ENCODE results near the gene SUMF2. TPM values are rescaled to one million over a fixed set of nuclear protein-coding genes. Genes with fewer than 3 reads are reported as not detected.
"Not testable (repeated sequence)": the region's sequence is repeated elsewhere in the genome, so short reads cannot be mapped to it uniquely, and the experiment has no call there.

SUMF2 gene
- total RNA-seq, 3 donors from 2014 or later (not counting 1 experiment from before 2014, with no cell fraction given), result 130 to 147 (median 136) TPM

DNA sequence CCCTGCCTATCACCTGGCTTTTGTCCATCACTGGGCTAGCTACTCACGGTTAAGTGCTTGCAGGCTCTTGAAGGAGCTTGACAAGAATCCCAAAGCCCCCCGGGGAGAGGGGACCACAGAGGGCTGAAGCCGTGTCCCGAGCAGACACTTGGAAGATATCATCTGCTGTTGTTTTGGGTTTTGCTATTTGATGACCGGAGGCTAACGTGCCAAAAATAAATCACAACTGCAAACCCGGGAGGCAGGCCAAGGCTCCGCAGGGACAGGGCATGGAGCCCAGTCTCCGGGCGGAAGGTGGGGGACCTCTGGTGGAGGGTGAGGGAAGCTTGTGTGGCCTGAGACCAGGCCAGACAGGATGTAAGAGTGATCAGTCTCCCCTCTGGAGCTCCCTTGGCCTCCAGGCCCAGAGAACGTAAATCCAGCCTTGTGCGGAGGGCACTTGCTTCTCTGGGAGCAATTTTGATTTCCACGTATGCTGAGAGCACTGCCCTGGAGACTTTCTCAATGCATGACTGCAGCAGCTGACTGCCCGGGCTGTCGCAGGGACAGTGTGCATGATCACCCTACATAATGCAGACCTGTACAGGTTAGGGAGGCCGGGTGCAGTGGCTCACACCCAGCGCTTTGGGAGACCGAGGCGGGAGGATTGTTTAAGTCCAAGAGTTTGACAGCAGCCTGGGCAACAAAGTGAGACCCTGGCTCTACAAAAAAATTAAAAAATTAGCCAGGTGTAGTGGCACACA, 28.9 kb downstream of the SUMF2 start, which contains the start of gene PHKG1:
Gene PHKG1 (minus strand): TSS at position 164 of the 743 bp plus-strand sequence. CDS start 4,011 bp downstream, outside the sequence.
- Mint-ChIP-seq H3K9me3 (no peaks in the 10 kb centered on the region), H3K4me3 (no peak within 1 kb of the TSS), H3K36me3 (no peaks in the 10 kb centered on the region), H3K27me3 (ENCODE audit: low read depth in 2 of 2) (no peaks in the 10 kb centered on the region), H3K4me1 (no peaks in the 10 kb centered on the region), H3K27ac (peak within 1 kb of the TSS in 1 of 2 donors; percentile 58)
- no peaks in the 10 kb centered on the region for H3K36me3 ChIP-seq (ENCODE audit: control insufficient read depth, insufficient read depth, low read length)
- TF ChIP-seq, protein P1, sequence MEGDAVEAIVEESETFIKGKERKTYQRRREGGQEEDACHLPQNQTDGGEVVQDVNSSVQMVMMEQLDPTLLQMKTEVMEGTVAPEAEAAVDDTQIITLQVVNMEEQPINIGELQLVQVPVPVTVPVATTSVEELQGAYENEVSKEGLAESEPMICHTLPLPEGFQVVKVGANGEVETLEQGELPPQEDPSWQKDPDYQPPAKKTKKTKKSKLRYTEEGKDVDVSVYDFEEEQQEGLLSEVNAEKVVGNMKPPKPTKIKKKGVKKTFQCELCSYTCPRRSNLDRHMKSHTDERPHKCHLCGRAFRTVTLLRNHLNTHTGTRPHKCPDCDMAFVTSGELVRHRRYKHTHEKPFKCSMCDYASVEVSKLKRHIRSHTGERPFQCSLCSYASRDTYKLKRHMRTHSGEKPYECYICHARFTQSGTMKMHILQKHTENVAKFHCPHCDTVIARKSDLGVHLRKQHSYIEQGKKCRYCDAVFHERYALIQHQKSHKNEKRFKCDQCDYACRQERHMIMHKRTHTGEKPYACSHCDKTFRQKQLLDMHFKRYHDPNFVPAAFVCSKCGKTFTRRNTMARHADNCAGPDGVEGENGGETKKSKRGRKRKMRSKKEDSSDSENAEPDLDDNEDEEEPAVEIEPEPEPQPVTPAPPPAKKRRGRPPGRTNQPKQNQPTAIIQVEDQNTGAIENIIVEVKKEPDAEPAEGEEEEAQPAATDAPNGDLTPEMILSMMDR (IDR thresholded peaks at IDR 0.05), result no peak
- no peaks in the 10 kb centered on the region for H3K27me3 ChIP-seq (ENCODE audit: control insufficient read depth, insufficient read depth, low read length)
- no peaks in the 10 kb centered on the region for H3K4me1 ChIP-seq (ENCODE audit: control insufficient read depth, insufficient read depth, low read length)
- H3K4me3 ChIP-seq (ENCODE audit: low read length), result no peak within 1 kb of the TSS
- no peak for DNase-seq
- 83% methylated on average over 19 of the region's 19 CpGs for WGBS (ENCODE audit: insufficient coverage)
- no peaks in the 10 kb centered on the region for H3K9me3 ChIP-seq (ENCODE audit: control insufficient read depth, insufficient read depth, low read length)
- intact Hi-C loops (cut with micrococcal nuclease), result no loop called here
- H3K27ac ChIP-seq (ENCODE audit: low read length), result no peak within 1 kb of the TSS
- ATAC-seq, result peak in 1 of 3 donors; percentile 34

DNA sequence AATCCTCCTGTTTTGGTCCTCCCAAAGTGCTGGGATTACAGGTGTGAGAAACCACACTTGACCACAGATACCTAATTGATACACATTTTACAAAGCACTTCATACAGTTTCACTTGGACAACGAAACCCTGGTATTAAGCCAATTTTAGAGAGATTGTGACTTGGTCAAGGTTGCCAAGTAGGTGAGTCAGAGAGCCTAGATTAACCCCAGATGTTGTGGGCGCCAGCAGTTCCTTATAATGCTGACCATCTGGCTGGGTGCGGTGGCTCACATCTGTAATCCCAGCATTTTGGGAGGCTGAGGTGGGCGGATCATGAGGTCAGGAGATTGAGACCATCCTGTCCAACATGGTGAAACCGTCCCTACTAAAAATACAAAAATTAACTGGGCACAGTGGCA, 33.6 kb downstream of the SUMF2 start:
- Histone ChIP-seq H3K9me3 (ENCODE audit: control insufficient read depth, insufficient read depth, low read length) (no peaks in the 10 kb centered on the region), H3K4me3 (ENCODE audit: low read length) (no peak overlapping the region), H3K4me1 (ENCODE audit: control insufficient read depth, insufficient read depth, low read length) (no peaks in the 10 kb centered on the region), H3K27ac (ENCODE audit: low read length) (no peak overlapping the region), H3K36me3 (ENCODE audit: control insufficient read depth, insufficient read depth, low read length) (peaks cover 34% of the 10 kb centered on the region), H3K27me3 (ENCODE audit: control insufficient read depth, insufficient read depth, low read length) (no peaks in the 10 kb centered on the region)
- Mint-ChIP-seq H3K4me3 (no peak overlapping the region), H3K4me1 (peaks cover 0 to 9% of the 10 kb centered on the region in 2 donors), H3K27ac (no peak overlapping the region), H3K36me3 (no peaks in the 10 kb centered on the region), H3K9me3 (no peaks in the 10 kb centered on the region), H3K27me3 (ENCODE audit: low read depth in 2 of 2) (no peaks in the 10 kb centered on the region)
- ATAC-seq (no peak), DNase-seq (no peak)
- 93% methylated on average over 5 of the region's 5 CpGs for WGBS (ENCODE audit: insufficient coverage)
- TF ChIP-seq, protein P1 (IDR thresholded peaks at IDR 0.05), result no peak
- intact Hi-C loops (cut with micrococcal nuclease), result no loop called here

DNA sequence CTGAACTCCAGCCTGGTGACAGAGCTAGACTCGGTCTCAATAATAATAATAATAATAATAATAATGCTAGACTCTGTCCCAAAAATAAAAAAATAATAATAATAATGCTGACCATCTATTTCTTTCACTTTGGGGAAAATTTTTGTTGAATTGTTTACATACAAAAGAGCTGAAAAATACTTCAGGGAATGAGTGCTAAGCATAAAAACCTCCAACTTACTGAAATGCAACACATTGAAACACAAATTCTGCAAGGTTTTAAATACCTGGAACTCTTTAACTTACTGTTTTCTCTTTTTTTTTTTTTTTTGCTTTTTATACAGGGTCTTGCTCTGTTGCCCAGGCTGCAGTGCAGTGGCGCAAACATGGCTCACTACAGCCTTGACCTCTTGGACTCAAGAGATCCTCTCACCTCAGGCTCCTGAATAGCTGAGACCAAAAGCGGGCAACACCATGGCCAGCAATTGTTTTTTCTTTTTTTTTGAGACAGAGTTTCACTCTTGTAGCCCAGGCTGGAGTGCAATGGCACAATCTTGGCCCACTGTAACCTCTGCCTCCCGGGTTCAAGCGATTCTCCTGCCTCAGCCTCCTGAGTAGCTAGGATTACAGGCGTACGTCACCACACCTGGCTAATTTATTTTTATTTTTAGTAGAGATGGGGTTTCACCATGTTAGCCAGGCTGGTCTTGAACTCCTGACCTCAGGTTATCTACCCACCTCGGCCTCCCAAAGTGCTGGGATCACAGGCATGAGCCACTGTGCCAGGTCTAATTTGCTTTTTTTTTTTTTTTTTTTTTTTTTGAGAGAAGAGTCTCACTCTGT, 34.3 kb downstream of the SUMF2 start:
- H3K9me3 Mint-ChIP-seq; intact Hi-C loops (cut with micrococcal nuclease): not testable (repeated sequence)

DNA sequence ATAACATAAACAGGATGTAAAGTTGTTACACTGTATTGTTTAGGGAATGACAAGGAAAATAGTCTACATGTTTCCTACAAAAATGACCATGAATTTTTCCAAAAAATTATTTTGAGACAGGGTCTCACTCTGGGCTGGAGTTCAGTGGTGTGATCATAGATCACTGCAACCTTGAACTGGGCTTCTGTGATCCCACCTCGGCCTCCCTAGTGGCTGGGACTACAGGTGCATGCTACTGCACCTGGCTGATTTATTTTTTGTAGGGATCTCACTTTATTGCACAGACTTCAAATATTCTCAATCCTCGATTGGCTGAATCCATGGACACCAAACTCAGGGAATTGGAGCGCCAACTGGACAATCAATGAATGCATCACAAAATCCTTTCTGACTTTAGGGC, 35.6 kb downstream of the SUMF2 start:
- no peak overlapping the region for H3K4me3 Mint-ChIP-seq
- Histone ChIP-seq H3K27ac (ENCODE audit: low read length) (no peak overlapping the region), H3K36me3 (ENCODE audit: control insufficient read depth, insufficient read depth, low read length) (peaks cover 46% of the 10 kb centered on the region), H3K9me3 (ENCODE audit: control insufficient read depth, insufficient read depth, low read length) (no peaks in the 10 kb centered on the region), H3K27me3 (ENCODE audit: control insufficient read depth, insufficient read depth, low read length) (no peaks in the 10 kb centered on the region), H3K4me3 (ENCODE audit: low read length) (no peak overlapping the region), H3K4me1 (ENCODE audit: control insufficient read depth, insufficient read depth, low read length) (peaks cover under 1% of the 10 kb centered on the region)
- H3K27me3 Mint-ChIP-seq (ENCODE audit: low read depth in 2 of 2), result no peaks in the 10 kb centered on the region
- DNase-seq (no peak), ATAC-seq (no peak)
- peaks cover 0 to 9% of the 10 kb centered on the region in 2 donors for H3K4me1 Mint-ChIP-seq
- 95% methylated on average over 3 of the region's 3 CpGs for WGBS (ENCODE audit: insufficient coverage)
- no peaks in the 10 kb centered on the region for H3K36me3 Mint-ChIP-seq
- peak overlapping the region; percentile 32 to 60 for H3K27ac Mint-ChIP-seq
- TF ChIP-seq, protein P1 (IDR thresholded peaks at IDR 0.05), result no peak
- intact Hi-C loops (cut with micrococcal nuclease), result no loop called here
- no peaks in the 10 kb centered on the region for H3K9me3 Mint-ChIP-seq

More for the DNA sequence above, 34.3 kb downstream of the SUMF2 start:
- not testable (repeated sequence) for H3K4me1 ChIP-seq (ENCODE audit: control insufficient read depth, insufficient read depth, low read length); DNase-seq; H3K27me3 ChIP-seq (ENCODE audit: control insufficient read depth, insufficient read depth, low read length); ATAC-seq; H3K4me1 Mint-ChIP-seq; H3K4me3 ChIP-seq (ENCODE audit: low read length); H3K9me3 ChIP-seq (ENCODE audit: control insufficient read depth, insufficient read depth, low read length); H3K27me3 Mint-ChIP-seq (ENCODE audit: low read depth in 2 of 2); H3K36me3 Mint-ChIP-seq; H3K27ac Mint-ChIP-seq; H3K4me3 Mint-ChIP-seq; H3K27ac ChIP-seq (ENCODE audit: low read length)
- H3K36me3 ChIP-seq (ENCODE audit: control insufficient read depth, insufficient read depth, low read length), result peaks cover 38% of the 10 kb centered on the region
- 96% methylated on average over 7 of the region's 8 CpGs for WGBS (ENCODE audit: insufficient coverage)

DNA sequence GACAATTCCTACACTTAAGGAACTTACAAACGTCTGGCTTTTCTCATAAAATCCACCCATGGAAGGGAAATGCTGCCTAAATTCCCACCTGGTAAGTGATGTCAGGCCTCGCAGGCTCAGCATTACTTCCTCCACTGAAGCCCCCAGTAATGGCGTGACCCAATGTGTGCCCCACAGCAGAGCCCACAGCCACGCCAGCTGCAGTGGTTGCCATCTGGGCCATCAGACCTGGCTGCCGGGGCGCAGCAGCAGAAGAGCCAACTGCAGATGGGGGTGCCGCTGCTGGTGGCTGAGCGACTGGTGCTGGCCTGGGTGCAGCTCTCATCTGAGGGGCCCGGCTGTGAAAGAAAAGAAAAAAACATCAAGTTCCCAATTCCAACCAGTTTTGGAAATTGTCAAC, 40.1 kb downstream of the SUMF2 start:
- H3K27ac ChIP-seq (ENCODE audit: low read length); H3K4me3 ChIP-seq (ENCODE audit: low read length); H3K36me3 Mint-ChIP-seq; H3K4me3 Mint-ChIP-seq; H3K9me3 ChIP-seq (ENCODE audit: control insufficient read depth, insufficient read depth, low read length); H3K9me3 Mint-ChIP-seq; H3K27me3 ChIP-seq (ENCODE audit: control insufficient read depth, insufficient read depth, low read length); ATAC-seq; intact Hi-C loops (cut with micrococcal nuclease); H3K27me3 Mint-ChIP-seq (ENCODE audit: low read depth in 2 of 2); DNase-seq: not testable (repeated sequence)
- H3K4me1 ChIP-seq (ENCODE audit: control insufficient read depth, insufficient read depth, low read length), result peaks cover 18% of the 10 kb centered on the region
- H3K27ac Mint-ChIP-seq, result peak overlapping the region in 1 of 2 donors; percentile 16
- H3K4me1 Mint-ChIP-seq, result peaks cover 24 to 39% of the 10 kb centered on the region in 2 donors
- H3K36me3 ChIP-seq (ENCODE audit: control insufficient read depth, insufficient read depth, low read length), result peaks cover 46% of the 10 kb centered on the region
- WGBS (ENCODE audit: insufficient coverage), result 97% methylated on average over 5 of the region's 9 CpGs
